ENCODE data around the gene ENOX2. TPM values are rescaled to one million over a fixed set of nuclear protein-coding genes. Genes with fewer than 3 reads are reported as not detected.
A peak's percentile ranks its signal among the peaks of the same experiment; 100 is the strongest.

Gene ENOX2
- total RNA-seq, result 10 to 100 TPM in 1 of 2 experiments, 1 to 10 TPM in 1; 9.6 to 12.0 TPM

GRCh38 chrX:130902783-130903613, at the start of gene ENOX2:
Gene ENOX2, minus strand, starts transcription at chrX:130903209. Its CDS starts 199,993 bp downstream, at chrX:130703216.
- Mint-ChIP-seq H3K27ac (no peak within 1 kb of the TSS), H3K4me1 (ENCODE audit: low read depth) (peaks cover 8% of the 10 kb centered on the region), H3K4me3 (no peak within 1 kb of the TSS), H3K27me3 (no peaks in the 10 kb centered on the region), H3K36me3 (ENCODE audit: low read depth) (peaks cover 4% of the 10 kb centered on the region), H3K9me3 (no peaks in the 10 kb centered on the region)
- ATAC-seq, result peak; percentile 98
- POLR2A ChIA-PET, result no interaction called here
- no peak for TF ChIP-seq CTCF (IDR thresholded peaks at IDR 0.05)
- intact Hi-C loops (cut with micrococcal nuclease), result no loop called here
- CTCF ChIA-PET, result interaction anchor here (1.3 to 2.3 kb wide), 2 partner anchors 14 to 363 kb away, joined by 3 to 7 read pairs; no protein-coding TSS in a partner anchor
- peak; percentile 86 for DNase-seq

DNA sequence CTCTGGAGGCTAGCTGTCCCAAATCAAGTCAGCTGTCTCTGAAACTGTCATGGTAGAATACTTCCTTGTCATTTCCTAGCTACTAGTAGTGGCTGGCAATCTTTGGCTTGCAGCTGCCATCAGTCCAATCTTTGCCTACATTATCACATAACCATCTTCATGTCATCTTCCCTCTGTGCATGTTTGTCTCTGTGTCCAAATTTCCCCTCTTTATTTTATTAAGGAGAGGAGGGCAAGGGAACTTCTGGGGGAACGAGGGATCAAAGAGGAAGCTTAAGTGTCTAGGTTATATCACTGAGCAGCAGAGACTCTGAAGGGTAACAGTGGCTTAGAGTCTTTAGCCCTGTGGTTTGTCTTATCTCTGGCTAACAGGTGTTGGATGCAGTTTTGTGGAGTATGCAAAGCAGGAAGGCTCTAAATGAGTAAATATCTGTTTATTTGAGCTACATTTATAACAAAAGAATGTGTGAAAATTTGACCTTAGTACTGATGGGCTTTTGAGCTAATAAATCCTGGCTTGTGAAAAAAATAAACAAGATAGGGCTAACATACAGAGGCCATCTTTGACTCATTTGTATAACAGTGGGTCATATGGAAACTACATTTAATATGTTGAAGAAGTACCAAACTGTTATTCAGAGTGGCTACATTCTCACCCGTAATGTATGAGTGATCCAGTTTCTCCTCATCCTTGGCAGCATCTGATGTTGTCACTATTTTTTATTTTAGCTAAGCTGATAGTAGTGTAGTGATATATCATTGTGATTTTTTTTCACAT, 49.4 kb upstream of the ENOX2 start:
- H3K4me1 Mint-ChIP-seq (ENCODE audit: low read depth), result no peaks in the 10 kb centered on the region
- ChIA-PET POLR2A (no interaction called here), CTCF (no interaction called here)
- H3K36me3 Mint-ChIP-seq (ENCODE audit: low read depth), result no peaks in the 10 kb centered on the region
- no peak overlapping the region for H3K27ac Mint-ChIP-seq
- intact Hi-C loops (cut with micrococcal nuclease), result no loop called here
- ATAC-seq (no peak), DNase-seq (no peak)
- H3K9me3 Mint-ChIP-seq, result no peaks in the 10 kb centered on the region
- TF ChIP-seq CTCF (IDR thresholded peaks at IDR 0.05), result no peak
- H3K4me3 Mint-ChIP-seq, result no peak overlapping the region
- peaks cover 7% of the 10 kb centered on the region for H3K27me3 Mint-ChIP-seq

- ATAC-seq, result no peak
- TF ChIP-seq CTCF (IDR thresholded peaks at IDR 0.05), result no peak
These were observed 41.2 kb upstream of the ENOX2 start for GRCh38 chrX:130944230-130944629.

GRCh38 chrX:130937101-130937500, 34.1 kb upstream of the ENOX2 start:
- H3K27ac Mint-ChIP-seq, result no peak overlapping the region
- no peaks in the 10 kb centered on the region for H3K36me3 Mint-ChIP-seq (ENCODE audit: low read depth)
- peaks cover 1% of the 10 kb centered on the region for H3K27me3 Mint-ChIP-seq
- CTCF ChIA-PET, result interaction anchor here (1.0 kb wide), 1 partner anchor 20 kb away, joined by 3 read pairs; no protein-coding TSS in a partner anchor
- no peak overlapping the region for H3K4me3 Mint-ChIP-seq
- H3K9me3 Mint-ChIP-seq, result no peaks in the 10 kb centered on the region
- POLR2A ChIA-PET, result no interaction called here
- H3K4me1 Mint-ChIP-seq (ENCODE audit: low read depth), result no peaks in the 10 kb centered on the region
- no peak for ATAC-seq
- no peak for TF ChIP-seq CTCF (IDR thresholded peaks at IDR 0.05)
- intact Hi-C loops (cut with micrococcal nuclease), result no loop called here
- DNase-seq, result no peak

More at GRCh38 chrX:130944230-130944629, 41.2 kb upstream of the ENOX2 start:
- peaks cover 2% of the 10 kb centered on the region for H3K27me3 Mint-ChIP-seq
- H3K27ac Mint-ChIP-seq, result no peak overlapping the region
- H3K9me3 Mint-ChIP-seq, result no peaks in the 10 kb centered on the region
- CTCF ChIA-PET, result interaction anchor here (1.3 kb wide), 1 partner anchor 368 kb away, joined by 5 read pairs; no protein-coding TSS in a partner anchor
- no peak overlapping the region for H3K4me3 Mint-ChIP-seq
- no peaks in the 10 kb centered on the region for H3K4me1 Mint-ChIP-seq (ENCODE audit: low read depth)
- POLR2A ChIA-PET, result no interaction called here
- H3K36me3 Mint-ChIP-seq (ENCODE audit: low read depth), result no peaks in the 10 kb centered on the region
- no peak for DNase-seq
- intact Hi-C loops (cut with micrococcal nuclease), result no loop called here

All from activated CD8-positive, alpha-beta T cell treated with anti-CD3 and anti-CD28 coated beads for 36 hours (primary cell).